ENCODE data around the gene AMMECR1. TPM values are rescaled to one million over a fixed set of nuclear protein-coding genes. Genes with fewer than 3 reads are reported as not detected.

Gene AMMECR1
- total and polyA plus RNA-seq, 2 experiments from 2014 or later: 15.3 to 17.1 TPM

DNA sequence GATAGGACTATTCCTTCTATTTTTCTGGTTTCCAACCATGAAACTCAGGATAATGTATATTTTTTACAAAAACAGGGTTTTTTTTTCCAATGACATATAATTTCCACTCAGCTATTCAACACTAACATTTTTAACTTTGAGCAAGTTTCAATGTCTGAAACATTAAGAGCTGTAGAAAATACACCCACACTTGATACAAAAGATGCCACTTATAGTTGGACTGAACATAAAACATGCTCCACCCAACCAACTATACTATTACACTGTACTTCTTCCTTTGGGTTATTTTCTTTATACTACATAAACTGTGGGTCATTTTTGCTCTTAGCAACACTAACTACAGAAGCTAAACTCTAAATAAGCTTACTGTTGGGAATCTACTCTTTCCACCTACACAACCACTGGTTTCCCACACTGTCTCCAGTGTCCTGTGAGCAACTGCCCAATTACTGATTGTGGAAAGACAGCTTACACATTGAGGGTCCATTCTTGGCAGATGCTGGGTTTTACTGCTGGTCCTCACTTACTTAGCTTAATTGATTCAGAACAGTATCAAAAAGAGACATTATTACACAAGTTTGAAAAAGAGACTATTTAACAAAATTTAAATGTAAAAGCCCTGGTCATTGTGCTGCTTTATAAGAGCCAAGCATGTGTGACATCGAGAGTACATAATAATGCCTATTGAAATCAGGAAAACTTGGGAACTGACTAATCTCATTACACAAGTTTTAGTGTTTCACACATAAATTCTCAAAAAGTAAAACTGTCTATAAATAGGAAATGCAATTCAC is 6.3 kb downstream of the AMMECR1 start:
- no peak overlapping the region for H3K4me2 ChIP-seq (ENCODE audit: unreplicated experiment)
- TF ChIP-seq EZH2phosphoT487 (IDR thresholded peaks at IDR 0.05; ENCODE audit: insufficient read depth, low read depth): no peak
- TF ChIP-seq EZH2 (IDR thresholded peaks at IDR 0.05; ENCODE audit: insufficient read depth, poor library complexity, severe bottlenecking): no peak
- peaks cover 16% of the 10 kb centered on the region; the same call in 1 of the 2 replicates for H3F3A ChIP-seq (ENCODE audit: insufficient read depth)
- no peaks in the 10 kb centered on the region; the same call in 1 of the 2 replicates for H4K20me1 ChIP-seq (ENCODE audit: insufficient read depth)
- no peak overlapping the region for H3K27ac ChIP-seq
- 84 to 100% methylated on average over 1 of the region's 1 CpG for WGBS, 2 experiments (ENCODE audit: low coverage in 1 of 2, low lambda C conversion rate in 2 of 2, missing lambda C conversion rate in 2 of 2)
- H3K79me2 ChIP-seq (ENCODE audit: insufficient read depth): peaks cover 100% of the 10 kb centered on the region
- H3K36me3 ChIP-seq (ENCODE audit: low read depth): no peaks in the 10 kb centered on the region
- H3K9me3 ChIP-seq (ENCODE audit: low read depth): no peaks in the 10 kb centered on the region
- H2AFZ ChIP-seq: no peak overlapping the region
- peaks cover 30% of the 10 kb centered on the region for H3K4me1 ChIP-seq (ENCODE audit: insufficient read depth)
- H3K9ac ChIP-seq: no peak overlapping the region
- no peaks in the 10 kb centered on the region for H3K27me3 ChIP-seq (replicated peaks; ENCODE audit: insufficient read depth)
- in situ Hi-C loops (cut with MboI): no loop called here
- no peak overlapping the region for H3K4me3 ChIP-seq
- no peaks in the 10 kb centered on the region for H3K9me2 ChIP-seq (ENCODE audit: insufficient read depth)
- no peak for DNase-seq

DNA sequence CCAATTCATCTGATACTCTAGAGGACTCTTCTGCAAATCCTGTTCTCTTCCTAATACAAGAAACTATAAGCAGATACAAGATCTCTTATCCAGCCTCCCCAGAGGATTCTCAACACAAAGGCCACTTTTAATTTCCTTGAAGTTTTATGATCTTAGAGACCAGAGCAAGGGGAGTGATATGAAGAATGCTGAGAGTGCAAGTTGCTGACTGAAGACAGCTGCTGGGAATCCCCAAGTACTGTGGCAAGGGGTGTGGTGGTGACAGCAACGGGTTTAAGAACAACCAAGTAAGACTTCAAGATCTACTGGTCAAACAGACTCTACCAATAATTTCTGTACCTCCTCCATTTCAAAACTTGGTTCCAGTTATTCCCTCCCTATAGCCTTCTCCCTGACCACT is 7.0 kb downstream of the AMMECR1 start:
- Histone ChIP-seq H3K27ac (no peak overlapping the region), H2AFZ (no peak overlapping the region), H4K20me1 (ENCODE audit: insufficient read depth) (no peaks in the 10 kb centered on the region; the same call in 1 of the 2 replicates), H3F3A (ENCODE audit: insufficient read depth) (0 out of 2 replicates have a peak, but pooled peaks cover 10% of the 10 kb centered on the region), H3K9ac (no peak overlapping the region), H3K4me2 (ENCODE audit: unreplicated experiment) (no peak overlapping the region), H3K9me2 (ENCODE audit: insufficient read depth) (no peaks in the 10 kb centered on the region), H3K4me1 (ENCODE audit: insufficient read depth) (peaks cover 30% of the 10 kb centered on the region), H3K36me3 (ENCODE audit: low read depth) (no peaks in the 10 kb centered on the region), H3K4me3 (no peak overlapping the region), H3K27me3 (replicated peaks; ENCODE audit: insufficient read depth) (no peaks in the 10 kb centered on the region), H3K79me2 (ENCODE audit: insufficient read depth) (peaks cover 100% of the 10 kb centered on the region), H3K9me3 (ENCODE audit: low read depth) (no peaks in the 10 kb centered on the region)
- WGBS, 2 experiments (ENCODE audit: low coverage in 1 of 2, low lambda C conversion rate in 2 of 2, missing lambda C conversion rate in 2 of 2): 13% methylated on average over 1 of the region's 1 CpG; no CpG with 5 or more reads in 1 of the 2 experiments
- no peak for DNase-seq
- in situ Hi-C loops (cut with MboI): no loop called here
- TF ChIP-seq EZH2 (IDR thresholded peaks at IDR 0.05; ENCODE audit: insufficient read depth, poor library complexity, severe bottlenecking): no peak
- TF ChIP-seq EZH2phosphoT487 (IDR thresholded peaks at IDR 0.05; ENCODE audit: insufficient read depth, low read depth): no peak

DNA sequence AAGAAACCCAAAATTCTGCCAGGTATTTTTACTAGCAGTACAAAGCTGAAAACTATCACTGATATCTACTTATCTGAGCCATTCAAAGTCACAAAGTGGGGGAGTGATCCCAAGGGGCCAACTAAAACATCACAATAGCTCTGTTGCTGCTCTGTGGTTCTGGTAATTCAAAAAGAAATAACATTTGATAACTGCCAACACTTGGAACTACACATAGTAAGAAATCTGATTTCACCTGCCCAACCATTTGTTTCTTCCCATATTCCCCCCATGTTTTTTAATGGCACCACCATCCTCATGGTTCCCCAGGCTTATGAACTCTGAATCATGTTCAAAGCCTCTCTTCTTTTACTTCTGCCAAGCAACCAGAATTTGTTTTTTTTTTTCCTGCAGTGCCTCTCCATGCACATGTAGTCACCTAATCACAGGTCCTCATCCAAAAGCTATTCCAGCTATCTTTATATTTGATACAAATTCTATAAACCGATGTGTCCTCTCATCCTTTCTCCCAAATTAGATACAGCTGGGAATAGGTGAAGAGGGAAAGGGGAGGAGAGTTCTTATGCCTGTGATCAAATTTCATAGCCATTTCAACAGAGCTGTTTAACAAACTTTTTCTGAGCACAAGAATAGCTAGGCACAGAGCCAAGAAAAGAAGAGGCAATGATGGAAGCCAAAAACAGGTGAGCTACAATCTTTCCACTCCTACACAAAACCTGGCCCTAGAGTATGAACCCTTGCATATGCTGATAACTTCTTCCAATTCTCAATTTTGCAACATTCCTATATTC is 7.7 kb downstream of the AMMECR1 start:
- H3K4me3 ChIP-seq: no peak overlapping the region
- no peaks in the 10 kb centered on the region for H3K9me3 ChIP-seq (ENCODE audit: low read depth)
- H2AFZ ChIP-seq: no peak overlapping the region
- no peaks in the 10 kb centered on the region for H3K27me3 ChIP-seq (replicated peaks; ENCODE audit: insufficient read depth)
- H3F3A ChIP-seq (ENCODE audit: insufficient read depth): 0 out of 2 replicates have a peak, but pooled peaks cover 6% of the 10 kb centered on the region
- no peaks in the 10 kb centered on the region for H3K9me2 ChIP-seq (ENCODE audit: insufficient read depth)
- peaks cover 100% of the 10 kb centered on the region for H3K79me2 ChIP-seq (ENCODE audit: insufficient read depth)
- WGBS, 2 experiments (ENCODE audit: low coverage in 1 of 2, low lambda C conversion rate in 2 of 2, missing lambda C conversion rate in 2 of 2): 0 to 30% methylated on average over 1 of the region's 1 CpG
- H4K20me1 ChIP-seq (ENCODE audit: insufficient read depth): no peaks in the 10 kb centered on the region; the same call in 1 of the 2 replicates
- no peak overlapping the region for H3K4me2 ChIP-seq (ENCODE audit: unreplicated experiment)
- peak; percentile 21 for DNase-seq
- no peaks in the 10 kb centered on the region for H3K36me3 ChIP-seq (ENCODE audit: low read depth)
- H3K4me1 ChIP-seq (ENCODE audit: insufficient read depth): peaks cover 27% of the 10 kb centered on the region
- no peak overlapping the region for H3K9ac ChIP-seq
- no peak overlapping the region for H3K27ac ChIP-seq
- TF ChIP-seq EZH2 (IDR thresholded peaks at IDR 0.05; ENCODE audit: insufficient read depth, poor library complexity, severe bottlenecking): no peak
- TF ChIP-seq EZH2phosphoT487 (IDR thresholded peaks at IDR 0.05; ENCODE audit: insufficient read depth, low read depth): no peak
- in situ Hi-C loops (cut with MboI): no loop called here

DNA sequence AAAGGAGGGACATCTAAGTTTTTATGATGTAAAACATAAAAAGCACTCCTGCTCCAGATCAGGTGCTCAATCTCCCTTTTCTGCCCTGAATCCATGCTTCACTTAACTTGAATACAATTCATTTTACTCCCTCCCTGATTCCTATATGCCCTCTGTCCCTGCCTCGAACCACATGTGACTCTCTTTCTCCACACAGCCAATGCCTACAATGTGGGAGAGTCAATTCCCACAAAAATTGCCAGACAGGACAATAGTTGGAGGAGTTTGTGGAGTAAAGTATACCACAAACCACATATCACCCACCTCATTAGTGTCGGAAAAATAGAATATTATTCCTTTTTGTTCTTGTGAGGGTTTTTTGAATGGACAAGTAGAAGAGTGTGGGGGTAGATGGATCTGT is 9.7 kb downstream of the AMMECR1 start:
- no peak overlapping the region for H3K9ac ChIP-seq
- DNase-seq: no peak
- no peak overlapping the region for H3K27ac ChIP-seq
- H3K4me3 ChIP-seq: no peak overlapping the region
- no peaks in the 10 kb centered on the region for H3K27me3 ChIP-seq (replicated peaks; ENCODE audit: insufficient read depth)
- H3K79me2 ChIP-seq (ENCODE audit: insufficient read depth): peaks cover 100% of the 10 kb centered on the region
- in situ Hi-C loops (cut with MboI): no loop called here
- no peaks in the 10 kb centered on the region for H3K9me3 ChIP-seq (ENCODE audit: low read depth)
- no peaks in the 10 kb centered on the region; the same call in 1 of the 2 replicates for H4K20me1 ChIP-seq (ENCODE audit: insufficient read depth)
- H3K9me2 ChIP-seq (ENCODE audit: insufficient read depth): no peaks in the 10 kb centered on the region
- 90 to 100% methylated on average over 2 of the region's 2 CpGs for WGBS, 2 experiments (ENCODE audit: low coverage in 1 of 2, low lambda C conversion rate in 2 of 2, missing lambda C conversion rate in 2 of 2)
- no peaks in the 10 kb centered on the region for H3K36me3 ChIP-seq (ENCODE audit: low read depth)
- H3K4me1 ChIP-seq (ENCODE audit: insufficient read depth): peaks cover 23% of the 10 kb centered on the region; the same call in 1 of the 2 replicates
- H2AFZ ChIP-seq: no peak overlapping the region
- no peaks in the 10 kb centered on the region for H3F3A ChIP-seq (ENCODE audit: insufficient read depth)
- TF ChIP-seq EZH2 (IDR thresholded peaks at IDR 0.05; ENCODE audit: insufficient read depth, poor library complexity, severe bottlenecking): no peak
- TF ChIP-seq EZH2phosphoT487 (IDR thresholded peaks at IDR 0.05; ENCODE audit: insufficient read depth, low read depth): no peak
- H3K4me2 ChIP-seq (ENCODE audit: unreplicated experiment): no peak overlapping the region

All from GM23248 (cell line).